CD4-positive, alpha-beta memory T cell (primary cell): ENCODE measurements around the gene C2orf74. TPM values are rescaled to one million over a fixed set of nuclear protein-coding genes. Genes with fewer than 3 reads are reported as not detected.
"Not testable (repeated sequence)": the region's sequence is repeated elsewhere in the genome, so short reads cannot be mapped to it uniquely, and the experiment has no call there.

Source experiments
- CTCF ChIA-PET: fragments of 350-600 bp; sonication (Branson Sonifier 250); formaldehyde crosslinking; loops from one replicate; lab custom pipeline; 2021; ENCODE audit warnings: inconsistent platforms; ENCODE audit not compliant: partially characterized antibody; lab: Charles Lee
- POLR2A ChIA-PET: fragments of 350-600 bp; sonication (Branson Sonifier 250); formaldehyde crosslinking; loops from one replicate; lab custom pipeline; 2021; ENCODE audit not compliant: partially characterized antibody; lab: Charles Lee
- DNase-seq, 5 donors: peaks; one replicate each; pipeline versions ENCODE4 v3.0.0 to v3.0.0-alpha.2; 2020 to 2022; ENCODE audit warnings: mixed read lengths in 1 of 5
- H3K27ac ChIP-seq: one replicate; pipeline ENCODE4 v1.7.0; 2013; ENCODE audit warnings: low read depth, low read length
- H3K27me3 ChIP-seq: 2 replicates; pipeline ENCODE4 v1.7.0; 2013; ENCODE audit warnings: mild to moderate bottlenecking, low read length, moderate library complexity; ENCODE audit not compliant: insufficient read depth
- H3K36me3 ChIP-seq: 2 replicates; pipeline ENCODE4 v1.7.0; 2013; ENCODE audit warnings: mild to moderate bottlenecking, low read length, moderate library complexity; ENCODE audit not compliant: insufficient read depth
- H3K4me1 ChIP-seq: 2 replicates; pipeline ENCODE4 v1.7.0; 2013; ENCODE audit warnings: mild to moderate bottlenecking, low read length, moderate library complexity; ENCODE audit not compliant: insufficient read depth
- H3K4me3 ChIP-seq, 2 donors: one replicate each; pipeline ENCODE4 v1.7.0; 2013; ENCODE audit warnings: low read length in 2 of 2, mild to moderate bottlenecking in 1 of 2
- H3K9me3 ChIP-seq, 2 donors: one replicate each; pipeline ENCODE4 v1.7.0; 2013; ENCODE audit warnings: low read length in 2 of 2, control low read depth in 1 of 2; ENCODE audit not compliant: control insufficient read depth in 1 of 2
- H3K27ac Mint-ChIP-seq, 7 donors: one replicate each; pipeline ENCODE4 v1.8.0; 2020 to 2021; ENCODE audit warnings: mixed read lengths in 7 of 7, mild to moderate bottlenecking in 6 of 7, inconsistent platforms in 3 of 7, moderate library complexity in 3 of 7
- H3K27me3 Mint-ChIP-seq, 2 donors: one replicate each; pipeline ENCODE4 v1.8.0; 2020 to 2021; ENCODE audit warnings: mixed read lengths in 2 of 2
- H3K36me3 Mint-ChIP-seq, 2 donors: one replicate each; pipeline ENCODE4 v1.8.0; 2020 to 2021; ENCODE audit warnings: mixed read lengths in 2 of 2, inconsistent platforms in 1 of 2, mild to moderate bottlenecking in 1 of 2
- H3K4me1 Mint-ChIP-seq, 4 donors: one replicate each; pipeline ENCODE4 v1.8.0; 2020 to 2021; ENCODE audit warnings: mixed read lengths in 4 of 4, mild to moderate bottlenecking in 1 of 4
- H3K4me3 Mint-ChIP-seq, 8 donors: one replicate each; pipeline ENCODE4 v1.8.0; 2020 to 2021; ENCODE audit warnings: mixed read lengths in 8 of 8, mild to moderate bottlenecking in 7 of 8, moderate library complexity in 6 of 8, inconsistent platforms in 3 of 8
- H3K9me3 Mint-ChIP-seq, 8 donors: one replicate each; pipeline ENCODE4 v1.8.0; 2020 to 2021; ENCODE audit warnings: mixed read lengths in 8 of 8, mild to moderate bottlenecking in 5 of 8, inconsistent platforms in 3 of 8, moderate library complexity in 1 of 8
- intact Hi-C: fragments of 100-400 bp; cut with micrococcal nuclease; formaldehyde crosslinking; loops from one replicate; pipeline ENCODE4 v1.15.1; 2023
- polyA plus RNA-seq, 2 donors: library from polyadenylated mRNA; unstranded; fragments of 300-500 nt; fragmentation: Illumina TruSeq; gene quantifications; one replicate each; pipeline ENCODE4 v1.2.3, GENCODE V29; 2021
- total RNA-seq, 2 experiments: library from RNA; stranded (reverse); gene quantifications; one replicate each; pipeline ENCODE4 v1.2.3, GENCODE V29; 2021

The C2orf74 gene
- total and polyA plus RNA-seq, 4 experiments from 2014 or later = 18.3 to 38.1 (median 28.0) TPM

DNA sequence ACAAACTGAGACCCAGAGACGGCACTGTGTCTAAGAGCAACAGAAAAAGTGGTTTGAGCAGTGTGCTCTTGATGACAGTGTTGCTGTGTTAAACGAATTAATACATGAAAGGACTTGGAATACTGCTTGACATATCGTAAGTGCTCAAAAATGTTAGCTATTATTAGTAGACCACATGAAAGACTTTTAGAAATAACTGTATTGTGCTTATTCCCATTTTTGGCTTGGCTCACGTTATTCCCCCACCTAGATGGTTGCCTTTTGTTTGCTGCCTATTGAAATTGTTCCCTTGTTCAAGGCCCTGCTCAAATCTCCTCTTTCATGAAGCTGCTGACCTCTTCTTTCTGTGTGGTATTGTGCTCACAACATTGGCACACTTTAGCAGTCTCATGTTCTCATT lies 27.8 kb upstream of the C2orf74 start:
- Mint-ChIP-seq H3K4me1 (peaks cover 0 to 5% (median under 1%) of the 10 kb centered on the region in 4 donors), H3K9me3 (peaks cover 0 to 2% (median 0%) of the 10 kb centered on the region in 8 donors), H3K4me3 (no peak overlapping the region), H3K27ac (no peak overlapping the region), H3K27me3 (no peaks in the 10 kb centered on the region), H3K36me3 (no peaks in the 10 kb centered on the region)
- no peak for DNase-seq
- Histone ChIP-seq H3K27me3 (no peaks in the 10 kb centered on the region), H3K27ac (no peak overlapping the region), H3K4me1 (no peaks in the 10 kb centered on the region), H3K36me3 (no peaks in the 10 kb centered on the region), H3K4me3 (no peak overlapping the region), H3K9me3 (no peaks in the 10 kb centered on the region)
- ChIA-PET CTCF (no interaction called here), POLR2A (no interaction called here)
- intact Hi-C loops = loop anchor here (10.0 kb wide), 1 partner anchor 521 kb away; no protein-coding TSS in a partner anchor

DNA sequence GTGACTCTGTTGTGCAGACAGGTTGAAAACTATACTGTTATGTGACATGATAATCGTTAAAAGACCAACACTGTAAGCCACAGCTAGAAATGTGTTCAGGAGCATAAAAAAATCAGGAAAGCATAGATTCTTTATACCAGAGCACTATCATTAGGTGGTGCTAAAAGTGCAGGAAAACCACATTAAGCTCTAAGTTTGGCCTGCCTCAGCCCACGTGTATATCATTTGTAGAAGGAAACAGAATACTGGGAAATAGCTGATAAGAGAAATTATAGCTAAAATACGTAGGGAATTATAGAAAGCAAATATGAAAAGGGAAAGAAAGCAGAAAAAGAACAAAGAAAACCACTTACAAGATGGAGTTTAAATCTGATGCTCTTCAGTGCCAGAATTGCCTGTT lies 26.5 kb upstream of the C2orf74 start:
- CTCF ChIA-PET = interaction anchor here (0.6 to 1.7 kb wide), 11 partner anchors 8 to 657 kb away, joined by 3 to 8 read pairs (median 4); no protein-coding TSS in a partner anchor
- peak overlapping the region in 1 of 7 donors; percentile 62 for H3K27ac Mint-ChIP-seq
- H3K4me1 Mint-ChIP-seq = peaks cover 0 to 5% (median under 1%) of the 10 kb centered on the region in 4 donors
- no peaks in the 10 kb centered on the region for H3K36me3 ChIP-seq
- H3K4me1 ChIP-seq = no peaks in the 10 kb centered on the region
- H3K27me3 ChIP-seq = no peaks in the 10 kb centered on the region
- H3K9me3 ChIP-seq = no peaks in the 10 kb centered on the region
- no peaks in the 10 kb centered on the region for H3K36me3 Mint-ChIP-seq
- no peaks in the 10 kb centered on the region for H3K9me3 Mint-ChIP-seq
- H3K27me3 Mint-ChIP-seq = no peaks in the 10 kb centered on the region
- H3K4me3 ChIP-seq = no peak overlapping the region
- no peak overlapping the region for H3K27ac ChIP-seq
- intact Hi-C loops = loop anchor here (10.0 kb wide), 1 partner anchor 519 kb away; no protein-coding TSS in a partner anchor
- H3K4me3 Mint-ChIP-seq = no peak overlapping the region
- POLR2A ChIA-PET = interaction anchor here (1.1 kb wide), 1 partner anchor 9 kb away, joined by 3 read pairs; no protein-coding TSS in a partner anchor
- peak in 4 of 5 donors; percentile 5 to 17 (median 10) for DNase-seq

DNA sequence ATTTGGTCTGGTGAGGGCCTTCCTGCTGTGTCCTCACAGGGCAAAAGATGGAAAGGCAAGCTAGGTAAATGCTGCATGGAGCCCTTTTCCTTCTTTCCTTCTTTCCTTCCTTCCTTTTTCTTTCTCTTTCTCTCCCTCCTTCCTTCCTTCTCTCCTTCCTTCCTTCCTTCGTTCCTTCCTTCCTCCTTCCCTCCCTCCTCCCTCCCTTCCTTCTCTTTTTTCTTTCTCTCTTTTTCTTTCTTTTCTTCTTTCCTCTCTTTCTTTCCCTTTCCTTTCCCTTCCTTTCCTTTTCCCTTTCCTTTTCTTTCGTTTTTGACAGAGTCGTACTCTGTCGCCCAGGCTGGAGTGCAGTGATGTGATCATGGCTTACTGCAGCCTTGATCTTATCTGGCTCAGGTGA lies 23.1 kb upstream of the C2orf74 start:
- no peak overlapping the region for H3K27ac Mint-ChIP-seq
- no peaks in the 10 kb centered on the region for H3K9me3 ChIP-seq

DNA sequence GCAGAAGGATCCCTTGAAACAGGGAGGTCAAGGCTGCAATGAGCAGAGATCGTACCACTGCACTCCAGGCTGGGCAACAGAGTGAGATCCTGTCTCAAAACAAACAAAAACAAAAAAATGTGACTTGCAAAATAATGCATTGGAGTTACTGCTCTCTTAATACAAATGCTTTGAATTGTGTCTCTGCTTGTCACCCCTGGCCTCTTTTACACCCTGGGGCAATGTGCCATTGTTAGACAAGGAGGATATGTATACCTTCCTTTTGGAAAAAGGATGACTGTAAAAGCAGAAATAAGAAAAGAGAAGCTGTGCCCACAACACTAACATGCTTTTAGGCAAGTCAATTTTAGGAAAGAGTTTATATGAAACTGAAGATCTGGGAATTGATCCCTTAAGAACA lies 20.8 kb upstream of the C2orf74 start:
- H3K36me3 Mint-ChIP-seq = peaks cover 7 to 8% of the 10 kb centered on the region in 2 donors
- peaks cover 0 to 4% (median 0%) of the 10 kb centered on the region in 8 donors for H3K9me3 Mint-ChIP-seq
- Histone ChIP-seq H3K4me1 (peaks cover 10% of the 10 kb centered on the region), H3K9me3 (no peaks in the 10 kb centered on the region), H3K27me3 (no peaks in the 10 kb centered on the region), H3K36me3 (no peaks in the 10 kb centered on the region), H3K27ac (no peak overlapping the region), H3K4me3 (no peak overlapping the region)
- no peak overlapping the region for H3K4me3 Mint-ChIP-seq
- H3K4me1 Mint-ChIP-seq = peaks cover 4 to 11% (median 7%) of the 10 kb centered on the region in 4 donors
- no peak overlapping the region for H3K27ac Mint-ChIP-seq
- no peak for DNase-seq
- POLR2A ChIA-PET = no interaction called here
- intact Hi-C loops = loop anchor here (10.0 kb wide), 1 partner anchor 126 kb away; the partner anchor contains the start of genes PEX13 and PUS10
- CTCF ChIA-PET = no interaction called here
- no peaks in the 10 kb centered on the region for H3K27me3 Mint-ChIP-seq

More for the DNA sequence above, 23.1 kb upstream of the C2orf74 start:
- intact Hi-C loops = loop anchor here (10.0 kb wide), 1 partner anchor 516 kb away; no protein-coding TSS in a partner anchor
- H3K4me3 ChIP-seq = no peak overlapping the region
- no peak for DNase-seq
- ChIA-PET CTCF (no interaction called here), POLR2A (no interaction called here)
- Mint-ChIP-seq H3K27me3 (no peaks in the 10 kb centered on the region), H3K9me3 (no peaks in the 10 kb centered on the region), H3K4me3 (no peak overlapping the region), H3K36me3 (peaks cover 0 to 3% of the 10 kb centered on the region in 2 donors), H3K4me1 (peaks cover 0 to 5% (median under 1%) of the 10 kb centered on the region in 4 donors)
- no peak overlapping the region for H3K27ac ChIP-seq
- no peaks in the 10 kb centered on the region for H3K27me3 ChIP-seq
- H3K4me1 ChIP-seq = no peaks in the 10 kb centered on the region
- H3K36me3 ChIP-seq = no peaks in the 10 kb centered on the region

DNA sequence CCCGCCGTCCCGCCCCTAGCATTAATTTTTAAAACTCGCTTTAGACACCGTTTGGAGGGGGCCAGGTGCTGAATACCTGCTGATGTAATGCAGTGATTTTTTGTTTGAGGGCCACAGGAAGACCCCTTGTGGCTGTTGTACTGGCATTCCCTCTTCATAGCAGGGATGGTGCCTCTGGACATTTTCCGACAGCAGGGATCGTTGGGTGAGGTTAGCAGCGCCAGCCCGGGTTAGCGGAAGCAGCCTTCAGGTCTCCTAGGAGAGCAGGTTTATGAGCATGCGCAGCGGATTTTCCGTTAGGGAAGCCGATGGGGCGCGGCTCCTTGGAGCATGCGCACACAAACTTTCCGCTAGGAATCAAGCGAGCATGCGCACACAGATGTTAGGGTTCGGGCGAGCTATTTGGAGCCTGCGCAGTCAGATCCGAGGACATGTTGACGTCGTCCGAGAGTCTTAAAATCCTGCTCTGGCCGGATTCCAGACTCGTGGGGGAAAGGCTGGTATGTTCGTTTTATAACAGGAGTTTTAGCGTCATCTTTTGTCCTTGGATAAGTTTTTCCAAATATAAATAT lies 17.2 kb upstream of the C2orf74 start:
- POLR2A ChIA-PET = interaction anchor here (0.9 to 4.2 kb wide), 7 partner anchors 8 to 392 kb away, joined by 3 to 67 read pairs (median 4); partner anchors contain the start of genes PEX13 and PUS10
- H3K9me3 ChIP-seq = no peaks in the 10 kb centered on the region
- peaks cover 10% of the 10 kb centered on the region for H3K4me1 ChIP-seq
- Mint-ChIP-seq H3K4me3 (peak overlapping the region; percentile 91 to 97 (median 95)), H3K4me1 (peaks cover 6 to 11% (median 9%) of the 10 kb centered on the region in 4 donors), H3K27me3 (no peaks in the 10 kb centered on the region), H3K36me3 (peaks cover 15 to 19% of the 10 kb centered on the region in 2 donors), H3K27ac (peak overlapping the region; percentile 86 to 98 (median 97)), H3K9me3 (peaks cover 0 to 4% (median 0%) of the 10 kb centered on the region in 8 donors)
- H3K4me3 ChIP-seq = peak overlapping the region; percentile 85 to 90
- intact Hi-C loops = loop anchor here (1.0 to 10.0 kb wide), 4 partner anchors 33 to 337 kb away; partner anchors contain the start of genes PEX13, PUS10 and SANBR
- peak; percentile 88 to 90 (median 90) for DNase-seq
- H3K36me3 ChIP-seq = peaks cover 9% of the 10 kb centered on the region
- CTCF ChIA-PET = interaction anchor here (1.5 to 2.4 kb wide), 2 partner anchors 9 to 33 kb away, joined by 5 to 8 read pairs; no protein-coding TSS in a partner anchor
- no peaks in the 10 kb centered on the region for H3K27me3 ChIP-seq
- H3K27ac ChIP-seq = peak overlapping the region; percentile 55

DNA sequence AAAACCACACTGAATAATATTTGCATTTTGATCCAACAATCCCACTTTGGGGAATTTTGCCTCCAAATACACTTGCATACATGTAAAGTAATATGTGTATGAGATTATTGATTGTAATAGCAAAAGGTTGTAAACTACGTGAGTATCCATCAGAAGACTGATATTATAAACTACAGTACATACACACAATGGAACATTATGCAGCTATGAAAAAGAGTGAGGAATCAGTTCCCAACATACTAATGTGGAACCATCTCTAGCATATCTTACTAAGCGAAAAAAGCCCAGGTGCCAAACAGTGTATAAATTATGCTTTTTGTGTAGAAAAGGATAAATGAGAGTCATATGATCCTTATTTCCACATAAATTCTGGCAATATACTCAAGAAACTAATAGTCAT lies 16.0 kb upstream of the C2orf74 start:
- H3K4me1 Mint-ChIP-seq = peaks cover 6 to 11% (median 9%) of the 10 kb centered on the region in 4 donors
- Histone ChIP-seq H3K9me3 (no peaks in the 10 kb centered on the region), H3K27ac (no peak overlapping the region), H3K27me3 (no peaks in the 10 kb centered on the region), H3K36me3 (peaks cover 9% of the 10 kb centered on the region), H3K4me1 (peaks cover 10% of the 10 kb centered on the region), H3K4me3 (no peak overlapping the region)
- intact Hi-C loops = loop anchor here (1.0 to 10.0 kb wide), 4 partner anchors 31 to 339 kb away; partner anchors contain the start of genes PEX13, PUS10 and SANBR
- DNase-seq = no peak
- peak overlapping the region in 6 of 8 donors; percentile 70 to 97 (median 84) for H3K4me3 Mint-ChIP-seq
- POLR2A ChIA-PET = interaction anchor here (3.2 to 4.2 kb wide), 2 partner anchors 32 to 129 kb away, joined by 9 to 67 read pairs; partner anchors contain the start of genes PEX13 and PUS10
- H3K9me3 Mint-ChIP-seq = peaks cover 0 to 4% (median 0%) of the 10 kb centered on the region in 8 donors
- peaks cover 21 to 27% of the 10 kb centered on the region in 2 donors for H3K36me3 Mint-ChIP-seq
- CTCF ChIA-PET = interaction anchor here (1.5 to 2.4 kb wide), 2 partner anchors 11 to 32 kb away, joined by 5 to 8 read pairs; no protein-coding TSS in a partner anchor
- H3K27ac Mint-ChIP-seq = peak overlapping the region in 2 of 7 donors; percentile 48 to 96
- H3K27me3 Mint-ChIP-seq = no peaks in the 10 kb centered on the region

DNA sequence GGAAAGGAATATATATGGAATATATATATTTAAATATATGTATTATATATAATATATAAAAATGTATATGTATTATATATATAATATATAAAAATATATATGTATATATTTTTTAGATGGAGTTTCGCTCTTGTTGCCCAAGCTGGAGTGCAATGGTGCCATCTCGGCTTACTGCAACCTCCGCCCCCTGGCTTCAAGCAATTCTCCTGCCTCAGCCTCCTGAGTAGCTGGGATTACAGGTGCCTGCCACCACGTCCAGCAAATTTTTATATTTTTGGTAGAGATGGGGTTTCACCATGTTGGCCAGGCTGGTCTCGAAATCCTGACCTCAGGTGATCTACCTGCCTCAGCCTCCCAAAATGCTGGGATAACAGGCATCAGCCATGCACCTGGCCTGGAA lies 13.9 kb upstream of the C2orf74 start:
- H3K27ac Mint-ChIP-seq, H3K27me3 Mint-ChIP-seq, H3K9me3 ChIP-seq, DNase-seq, H3K4me3 ChIP-seq, H3K9me3 Mint-ChIP-seq, H3K4me3 Mint-ChIP-seq, CTCF ChIA-PET, H3K36me3 ChIP-seq, H3K27ac ChIP-seq, H3K4me1 ChIP-seq, POLR2A ChIA-PET, H3K27me3 ChIP-seq: not testable (repeated sequence)
- intact Hi-C loops = loop anchor here (5.0 to 10.0 kb wide), 2 partner anchors 133 to 341 kb away; partner anchors contain the start of genes PEX13 and PUS10
- peaks cover 26 to 33% of the 10 kb centered on the region in 2 donors for H3K36me3 Mint-ChIP-seq
- peaks cover 6 to 11% (median 9%) of the 10 kb centered on the region in 4 donors for H3K4me1 Mint-ChIP-seq
